H1 (cell line): ENCODE data around the gene LBH. TPM values are rescaled to one million over a fixed set of nuclear protein-coding genes. Genes with fewer than 3 reads are reported as not detected.

Source experiments
- CTCF ChIA-PET: fragments of 300-600 bp; sonication (Branson Sonifier 250); formaldehyde crosslinking; loops from one replicate; lab custom pipeline; 2021; ENCODE audit not compliant: partially characterized antibody; lab: Charles Lee
- POLR2A ChIA-PET: fragments of 300-600 bp; sonication (Branson Sonifier 250); formaldehyde crosslinking; loops from one replicate; lab custom pipeline; 2021; ENCODE audit warnings: inconsistent platforms; ENCODE audit not compliant: partially characterized antibody; lab: Charles Lee
- DNase-seq, 2 experiments: peaks; one replicate each; pipeline versions ENCODE4 v3.0.0 to v3.0.0-alpha.2; 2010 to 2022; ENCODE audit warnings: low spot score in 2 of 2, low read depth in 1 of 2, mixed read lengths in 1 of 2
- FAIRE-seq: peaks from 2 replicates; lab custom pipeline; 2011; peaks lifted over from hg19 to GRCh38; lab: Jason Lieb, UNC
- H2AFZ ChIP-seq: 2 replicates; pipeline ENCODE4 v1.8.1; 2012; ENCODE audit warnings: low read length, inconsistent platforms
- H2AK5ac ChIP-seq: 2 replicates; pipeline ENCODE4 v1.6.1; 2013; ENCODE audit warnings: low read depth, low read length
- H2BK120ac ChIP-seq: replicated peaks from 2 replicates; pipeline ENCODE3; 2013; ENCODE audit warnings: low read depth, low read length, inconsistent platforms
- H2BK12ac ChIP-seq: 2 replicates; pipeline ENCODE4 v1.6.1; 2013; ENCODE audit warnings: low read depth, low read length
- H2BK15ac ChIP-seq: 2 replicates; pipeline ENCODE4 v1.6.1; 2013; ENCODE audit warnings: low read length
- H2BK20ac ChIP-seq: 2 replicates; pipeline ENCODE4 v1.6.1; 2013; ENCODE audit warnings: low read length
- H2BK5ac ChIP-seq: 2 replicates; pipeline ENCODE4 v1.6.1; 2013; ENCODE audit warnings: low read depth, low read length
- H3K14ac ChIP-seq: 2 replicates; pipeline ENCODE4 v1.6.1; 2013; ENCODE audit warnings: inconsistent platforms; ENCODE audit not compliant: insufficient read length
- H3K18ac ChIP-seq: 2 replicates; pipeline ENCODE4 v1.6.1; 2013; ENCODE audit warnings: low read length; ENCODE audit errors: extremely low read depth
- H3K23ac ChIP-seq: 2 replicates; pipeline ENCODE4 v1.6.1; 2013; ENCODE audit warnings: inconsistent platforms; ENCODE audit not compliant: insufficient read length
- H3K23me2 ChIP-seq: 2 replicates; pipeline ENCODE4 v1.6.1; 2013; ENCODE audit warnings: low read depth, low read length
- H3K27ac ChIP-seq: 2 replicates; pipeline ENCODE4 v1.6.1; 2011; ENCODE audit warnings: low read depth, low read length, inconsistent platforms
- H3K27me3 ChIP-seq, 4 experiments: replicated peaks in 1 of 4; 1 replicate in 1 of 4; 2 replicates in 3 of 4; pipeline versions ENCODE4 v1.6.1 to v1.8.1; 2011 to 2013; ENCODE audit warnings: low read length in 3 of 4, mild to moderate bottlenecking in 3 of 4, inconsistent platforms in 2 of 4, mixed read lengths in 2 of 4, moderate library complexity in 1 of 4; ENCODE audit not compliant: control insufficient read depth in 3 of 4, insufficient read depth in 3 of 4; ENCODE audit errors: extremely low read depth in 1 of 4
- H3K36me3 ChIP-seq, 4 experiments: 2 replicates each; pipeline versions ENCODE4 v1.6.1 to v1.8.1; 2011 to 2013; ENCODE audit warnings: mild to moderate bottlenecking in 4 of 4, low read length in 3 of 4, moderate library complexity in 2 of 4, control low read depth in 1 of 4, inconsistent platforms in 1 of 4; ENCODE audit not compliant: insufficient read depth in 4 of 4, control insufficient read depth in 2 of 4
- H3K4ac ChIP-seq: replicated peaks from 2 replicates; pipeline ENCODE3; 2013; ENCODE audit warnings: low read length, low read depth, mixed read lengths, inconsistent platforms; ENCODE audit not compliant: insufficient read length
- H3K4me1 ChIP-seq, 4 experiments: replicated peaks in 1 of 4; 1 replicate in 1 of 4; 2 replicates in 3 of 4; pipeline versions ENCODE4 v1.6.1 to v1.8.1; 2011 to 2013; ENCODE audit warnings: low read length in 3 of 4, inconsistent platforms in 2 of 4, mixed read lengths in 1 of 4; ENCODE audit not compliant: insufficient read depth in 4 of 4, control insufficient read depth in 3 of 4
- H3K4me2 ChIP-seq, 2 experiments: 2 replicates each; pipeline versions ENCODE4 v1.6.1 to v1.8.1; 2011 to 2013; ENCODE audit warnings: low read depth in 2 of 2, low read length in 2 of 2, control low read depth in 1 of 2, inconsistent platforms in 1 of 2, mild to moderate bottlenecking in 1 of 2; ENCODE audit not compliant: insufficient read depth in 1 of 2
- H3K4me3 ChIP-seq, 4 experiments: fragments of 200-600, 300-600 bp in 1 of 4; sonication (generic), shearing (Covaris generic), sonication (Bioruptor Twin) in 1 of 4; 2 replicates each; pipeline versions ENCODE4 v1.5.1 to v1.8.1; 2011 to 2016; ENCODE audit warnings: low read length in 4 of 4, low read depth in 3 of 4, control low read depth in 2 of 4, inconsistent platforms in 2 of 4, mild to moderate bottlenecking in 2 of 4, mixed read lengths in 1 of 4, moderate library complexity in 1 of 4; ENCODE audit not compliant: insufficient read depth in 2 of 4; ENCODE audit errors: extremely low read depth in 1 of 4
- H3K56ac ChIP-seq: replicated peaks from 2 replicates; pipeline ENCODE3; 2013; ENCODE audit warnings: low read depth, mild to moderate bottlenecking, mixed read lengths, low read length, inconsistent platforms; ENCODE audit not compliant: insufficient read length
- H3K79me1 ChIP-seq: 2 replicates; pipeline ENCODE4 v1.6.1; 2013; ENCODE audit warnings: low read depth, low read length, control low read depth
- H3K79me2 ChIP-seq, 2 experiments: 2 replicates each; pipeline versions ENCODE4 v1.6.1 to v1.8.1; 2012 to 2013; ENCODE audit warnings: low read length in 2 of 2, mild to moderate bottlenecking in 2 of 2, inconsistent platforms in 1 of 2; ENCODE audit not compliant: insufficient read depth in 2 of 2, control insufficient read depth in 1 of 2
- H3K9ac ChIP-seq, 4 experiments: replicated peaks in 1 of 4; 1 replicate in 1 of 4; 2 replicates in 3 of 4; pipeline versions ENCODE4 v1.6.1 to v1.8.1; 2011 to 2013; ENCODE audit warnings: low read depth in 3 of 4, low read length in 3 of 4, control low read depth in 2 of 4, mild to moderate bottlenecking in 2 of 4, moderate library complexity in 2 of 4, inconsistent platforms in 1 of 4; ENCODE audit errors: extremely low read depth in 1 of 4
- H3K9me3 ChIP-seq, 2 experiments: 2 replicates each; pipeline versions ENCODE4 v1.6.1 to v1.8.1; 2012 to 2013; ENCODE audit warnings: mild to moderate bottlenecking in 2 of 2, moderate library complexity in 2 of 2, control low read depth in 1 of 2, inconsistent platforms in 1 of 2, low read depth in 1 of 2, low read length in 1 of 2, mixed read lengths in 1 of 2; ENCODE audit not compliant: insufficient read depth in 2 of 2
- H4K20me1 ChIP-seq, 2 experiments: replicated peaks in 1 of 2; 2 replicates each; pipeline versions ENCODE3 to v1.8.1; 2011 to 2013; ENCODE audit warnings: inconsistent platforms in 2 of 2, low read length in 2 of 2, mild to moderate bottlenecking in 1 of 2; ENCODE audit not compliant: insufficient read depth in 2 of 2, control insufficient read depth in 1 of 2
- H4K5ac ChIP-seq: 2 replicates; pipeline ENCODE4 v1.6.1; 2013; ENCODE audit warnings: low read length, low read depth, mixed read lengths, inconsistent platforms; ENCODE audit not compliant: insufficient read length
- H4K8ac ChIP-seq: 2 replicates; pipeline ENCODE4 v1.8.0; 2013; ENCODE audit warnings: mild to moderate bottlenecking, moderate library complexity, low read length, inconsistent platforms; ENCODE audit not compliant: insufficient read depth; ENCODE audit errors: extremely low read depth
- H4K91ac ChIP-seq: replicated peaks from 2 replicates; pipeline ENCODE3; 2013; ENCODE audit warnings: low read length, mixed read lengths, inconsistent platforms; ENCODE audit not compliant: insufficient read length
- PHF8 ChIP-seq: fragments of 200-600 bp; sonication (generic); conservative IDR thresholded peaks from 2 replicates; pipeline ENCODE4 v1.7.1; 2012; ENCODE audit warnings: low read depth, mild to moderate bottlenecking, inconsistent platforms, low read length, moderate library complexity
- POLR2A ChIP-seq, 2 experiments: IDR thresholded peaks; 1 replicate in 1 of 2; 2 replicates in 1 of 2; pipeline ENCODE4 v1.6.1; 2011; ENCODE audit warnings: low read depth in 2 of 2, low read length in 2 of 2, mild to moderate bottlenecking in 2 of 2; ENCODE audit errors: control extremely low read depth in 1 of 2
- RBBP5 ChIP-seq: IDR thresholded peaks from 2 replicates; pipeline ENCODE4 v1.7.1; 2012; ENCODE audit warnings: low read depth, mild to moderate bottlenecking, inconsistent platforms, low read length, moderate library complexity, borderline replicate concordance
- RFX5 ChIP-seq: IDR thresholded peaks from 2 replicates; pipeline ENCODE4 v1.6.1; 2011; ENCODE audit warnings: low read depth, low read length, improper control_type of control experiment, borderline replicate concordance
- SIN3A ChIP-seq, 2 experiments: IDR thresholded peaks in 1 of 2; conservative IDR thresholded peaks in 1 of 2; 2 replicates each; pipeline ENCODE4 v1.6.1; 2011 to 2012; ENCODE audit warnings: low read length in 2 of 2, improper control_type of control experiment in 1 of 2, low read depth in 1 of 2, mild to moderate bottlenecking in 1 of 2
- ZNF274 ChIP-seq: IDR thresholded peaks from 2 replicates; pipeline ENCODE4 v1.7.0; 2012; ENCODE audit warnings: low read length, borderline replicate concordance; ENCODE audit errors: extremely low read depth
- WGBS, 2 experiments: shearing (Covaris generic) in 1 of 2; methylation state at CpG; one replicate each; pipeline versions ENCODE4 v1.1.6 to v1.1.7; 2013 to 2015; ENCODE audit warnings: low lambda C conversion rate in 2 of 2, mixed read lengths in 2 of 2, inconsistent platforms in 1 of 2, low coverage in 1 of 2, missing lambda C conversion rate in 1 of 2; ENCODE audit not compliant: insufficient replicate concordance in 2 of 2, insufficient coverage in 1 of 2, insufficient read length in 1 of 2; ENCODE audit errors: extremely low coverage in 1 of 2, missing lambda C conversion rate in 1 of 2; 5-methylcytosine and 5-hydroxymethylcytosine counted together
- polyA plus RNA-seq, 7 experiments: library from polyadenylated mRNA; depleted of rRNA in 3 of 7; stranded (reverse) in 5 of 7; unstranded in 2 of 7; fragments of >200 nt in 5 of 7; fragments of 200-250 nt in 2 of 7; gene quantifications; 1 replicate in 5 of 7; 2 replicates in 1 of 7; 4 replicates in 1 of 7; pipeline versions ENCODE4 v1.2.1 to v1.2.3, GENCODE V29; 2011 to 2013; ENCODE audit warnings: missing spikeins in 2 of 7, mixed read lengths in 2 of 7
- total RNA-seq: library from RNA; stranded (reverse); fragmentation: NEBNext Ultra II Directional; extraction: Animal tissue kit (Norgen Biotek cat#: 25700); gene quantifications from 2 replicates; pipeline ENCODE4 v1.2.1, GENCODE V29; 2021
- TF ChIP-seq, protein P1 (sequence below): IDR thresholded peaks from 2 replicates; pipeline ENCODE4 v1.6.1; 2012; ENCODE audit warnings: inconsistent platforms

LBH gene
- total and polyA plus RNA-seq, 2 of the 8 experiments (the other 6 are each of a cell fraction or from before 2014, with no cell fraction given): 25.7 to 34.5 TPM

DNA sequence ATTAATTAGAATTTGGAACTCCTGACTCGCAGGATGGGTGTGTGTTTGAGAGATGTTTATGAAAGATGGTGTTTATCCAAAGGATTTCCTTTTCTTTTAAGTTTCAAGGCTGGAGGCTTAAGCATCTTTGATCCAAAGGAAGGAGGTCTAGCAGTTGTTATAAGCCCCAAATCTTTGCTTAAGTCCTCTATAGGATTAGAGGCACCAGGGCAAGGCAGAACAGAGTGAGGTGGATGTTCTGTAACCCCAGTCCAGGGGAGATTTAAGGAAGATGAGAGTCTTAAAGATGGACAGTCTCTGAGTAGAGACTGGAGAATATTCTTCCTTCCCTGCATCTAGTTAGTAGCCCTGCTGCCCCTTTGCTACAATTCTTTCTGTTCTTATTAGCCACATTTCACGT lies 17.5 kb downstream of the LBH start:
- H4K20me1 ChIP-seq: no peaks in the 10 kb centered on the region
- no peak for FAIRE-seq
- no peak overlapping the region for H2BK5ac ChIP-seq
- no peak overlapping the region for H3K14ac ChIP-seq
- H4K5ac ChIP-seq: no peak overlapping the region
- H2BK15ac ChIP-seq: no peak overlapping the region
- TF ChIP-seq RBBP5: no peak
- TF ChIP-seq, protein P1, sequence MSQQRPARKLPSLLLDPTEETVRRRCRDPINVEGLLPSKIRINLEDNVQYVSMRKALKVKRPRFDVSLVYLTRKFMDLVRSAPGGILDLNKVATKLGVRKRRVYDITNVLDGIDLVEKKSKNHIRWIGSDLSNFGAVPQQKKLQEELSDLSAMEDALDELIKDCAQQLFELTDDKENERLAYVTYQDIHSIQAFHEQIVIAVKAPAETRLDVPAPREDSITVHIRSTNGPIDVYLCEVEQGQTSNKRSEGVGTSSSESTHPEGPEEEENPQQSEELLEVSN: no peak
- no peak for TF ChIP-seq PHF8
- no peak for TF ChIP-seq ZNF274
- no peak for TF ChIP-seq POLR2A (IDR thresholded peaks at IDR 0.05; ENCODE audit: control extremely low read depth in 1 of 2, low read depth in 2 of 2, low read length in 2 of 2)
- no peak for TF ChIP-seq SIN3A (conservative IDR thresholded peaks at IDR 0.05 in 1 of 2, IDR thresholded peaks at IDR 0.05 in 1 of 2; ENCODE audit: low read depth in 1 of 2, low read length in 2 of 2)
- TF ChIP-seq RFX5: no peak
- TF ChIP-seq, all 59 proteins: peak for 0
- Histone ChIP-seq H2AFZ (no peak overlapping the region), H3K9me3 (no peaks in the 10 kb centered on the region), H3K4me3 (no peak overlapping the region), H2AK5ac (no peak overlapping the region), H3K4me2 (no peak overlapping the region), H3K23me2 (no peaks in the 10 kb centered on the region), H3K4me1 (peaks cover 0 to 4% (median 1%) of the 10 kb centered on the region in 4 experiments; a peak in 1 of 7 replicates), H3K79me1 (0 out of 2 replicates have a peak, but pooled peaks cover 2% of the 10 kb centered on the region), H2BK20ac (no peak overlapping the region), H3K56ac (no peak overlapping the region), H4K8ac (no peak overlapping the region), H3K27ac (no peak overlapping the region), H3K23ac (no peak overlapping the region), H3K18ac (no peak overlapping the region), H2BK12ac (no peak overlapping the region), H4K91ac (no peak overlapping the region), H3K9ac (no peak overlapping the region), H3K27me3 (no peaks in the 10 kb centered on the region), H2BK120ac (no peak overlapping the region), H3K4ac (no peak overlapping the region), H3K36me3 (no peaks in the 10 kb centered on the region), H3K79me2 (no peaks in the 10 kb centered on the region)
- POLR2A ChIA-PET: no interaction called here
- 85% methylated on average over 2 of the region's 2 CpGs; no CpG with 5 or more reads in 1 of the 2 experiments for WGBS, 2 experiments
- CTCF ChIA-PET: interaction anchor here (11.4 kb wide), 1 partner anchor 10 kb away, joined by 74 read pairs; no protein-coding TSS in a partner anchor
- no peak for DNase-seq
